ENCODE measurements around the gene RBM10. TPM values are rescaled to one million over a fixed set of nuclear protein-coding genes. Genes with fewer than 3 reads are reported as not detected.

Gene RBM10
- total and polyA plus RNA-seq, 2 of the 13 experiments (the other 11 are each of a cell fraction or from before 2014, with no cell fraction given), result 15.9 to 43.1 TPM

- no peak for TF ChIP-seq PAF1 (CRISPR knock-in tag; IDR thresholded peaks at IDR 0.05)
- 0 out of 2 replicates have a peak, but pooled peaks have one; percentile 28 for TF ChIP-seq ARNTL (CRISPR knock-in tag; IDR thresholded peaks at IDR 0.05)
- TF ChIP-seq CREBL2 (CRISPR knock-in tag; IDR thresholded peaks at IDR 0.05; ENCODE audit: borderline replicate concordance), result no peak
- no peak for TF ChIP-seq REXO4 (CRISPR knock-in tag; IDR thresholded peaks at IDR 0.05; ENCODE audit: borderline replicate concordance)
- TF ChIP-seq MBD4 (IDR thresholded peaks at IDR 0.05; ENCODE audit: borderline replicate concordance, low read length), result no peak
- no peak for TF ChIP-seq NONO (IDR thresholded peaks at IDR 0.05)
- peak; percentile 71 for TF ChIP-seq NONO (CRISPR knock-in tag; conservative IDR thresholded peaks at IDR 0.05)
- no peak for TF ChIP-seq IRF2 (CRISPR knock-in tag; IDR thresholded peaks at IDR 0.05)
- no peak for TF ChIP-seq ZNF839 (CRISPR knock-in tag; IDR thresholded peaks at IDR 0.05; ENCODE audit: borderline replicate concordance)
- no peak for TF ChIP-seq CEBPG (CRISPR knock-in tag; IDR thresholded peaks at IDR 0.05)
- no peak for TF ChIP-seq NKX3-1 (CRISPR knock-in tag; IDR thresholded peaks at IDR 0.05)
- no peak for TF ChIP-seq CCDC6 (CRISPR knock-in tag; IDR thresholded peaks at IDR 0.05)
- TF ChIP-seq ZNF3 (CRISPR knock-in tag; IDR thresholded peaks at IDR 0.05), result no peak
- TF ChIP-seq ZFP91 (CRISPR knock-in tag; IDR thresholded peaks at IDR 0.05; ENCODE audit: borderline replicate concordance), result peak; percentile 56; the same call in 1 of the 2 replicates
- no peak for TF ChIP-seq AKNA (CRISPR knock-in tag; IDR thresholded peaks at IDR 0.05; ENCODE audit: borderline replicate concordance)
- no peak for TF ChIP-seq ZNF7 (CRISPR knock-in tag; IDR thresholded peaks at IDR 0.05)
- TF ChIP-seq HMGA1 (CRISPR knock-in tag; conservative IDR thresholded peaks at IDR 0.05), result no peak
- no peak for TF ChIP-seq TFDP1 (CRISPR knock-in tag; IDR thresholded peaks at IDR 0.05; ENCODE audit: borderline replicate concordance)
- no peak for TF ChIP-seq SNAPC2 (CRISPR knock-in tag; IDR thresholded peaks at IDR 0.05)
- no peak for TF ChIP-seq KLF15 (CRISPR knock-in tag; IDR thresholded peaks at IDR 0.05; ENCODE audit: borderline replicate concordance)
- no peak for TF ChIP-seq ZUFSP (CRISPR knock-in tag; IDR thresholded peaks at IDR 0.05; ENCODE audit: borderline replicate concordance)
- TF ChIP-seq POLR2AphosphoS5 (IDR thresholded peaks at IDR 0.05; ENCODE audit: low read depth, low read length), result peak; percentile 85
Measured at GRCh38 chrX:47193475-47194193, 48.6 kb downstream of the RBM10 start, which contains the start of gene UBA1 (continued).

Data from HepG2 (cell line).